K562 (cell line): Measurements from ENCODE around the gene EBF4. TPM values are rescaled to one million over a fixed set of nuclear protein-coding genes. Genes with fewer than 3 reads are reported as not detected.

Experiments
- ATAC-seq: fragments of 200-7000 bp; cut with Tn5 transposase; 3 replicates; pipeline ENCODE4 v1.9.1; 2020; ENCODE audit warnings: moderate library complexity
- BruUV-seq: library from RNA; stranded (reverse); fragments of 400-500 nt; replicated peaks from 2 replicates; lab custom pipeline; 2021; lab: Mats Ljungman, UMichigan
- CTCF ChIA-PET: fragments of 300-600 bp; formaldehyde crosslinking; extraction: SDS; loops from one replicate; lab custom pipeline; 2021; ENCODE audit warnings: low intra/inter-chr PET ratio; lab: Yijun Ruan, JAX
- POLR2A ChIA-PET: fragments of 300-600, 350-650 bp; sonication (Branson Sonifier 250); formaldehyde crosslinking; extraction: SDS; loops from one replicate; lab custom pipeline; 2021; ENCODE audit warnings: antibody characterized with exemption, inconsistent platforms; lab: Yijun Ruan, JAX
- DNase-seq, 4 experiments: peaks; one replicate each; pipeline versions ENCODE4 v3.0.0 to v3.0.0-alpha.2; 2011 to 2018; ENCODE audit warnings: low spot score in 3 of 4, mixed read lengths in 3 of 4; ENCODE audit errors: extremely low read depth in 1 of 4
- FAIRE-seq: peaks from 2 replicates; lab custom pipeline; 2011; peaks lifted over from hg19 to GRCh38; lab: Jason Lieb, UNC
- H2AFZ ChIP-seq: 2 replicates; pipeline ENCODE4 v1.6.0; 2011; ENCODE audit warnings: low read depth, low read length, control low read depth, inconsistent platforms
- H3K27ac ChIP-seq: fragments of 200-600 bp; 3 replicates; pipeline ENCODE4 v1.8.0; 2011; ENCODE audit warnings: low read depth, mild to moderate bottlenecking, control low read depth, inconsistent platforms, low read length, moderate library complexity, mixed read lengths; ENCODE audit errors: extremely low read depth
- H3K27me3 ChIP-seq, 2 experiments: fragments of 300-600 bp in 1 of 2; 2 replicates in 1 of 2; 3 replicates in 1 of 2; pipeline versions ENCODE4 v1.6.0 to v1.8.0; 2011; ENCODE audit warnings: inconsistent platforms in 2 of 2, low read length in 2 of 2, mild to moderate bottlenecking in 1 of 2, mixed read lengths in 1 of 2, moderate library complexity in 1 of 2; ENCODE audit not compliant: control insufficient read depth in 2 of 2, insufficient read depth in 2 of 2
- H3K36me3 ChIP-seq: fragments of 300-600 bp; 3 replicates; pipeline ENCODE4 v1.8.0; 2011; ENCODE audit warnings: mild to moderate bottlenecking, low read length, inconsistent platforms; ENCODE audit not compliant: control insufficient read depth, insufficient read depth
- H3K4me1 ChIP-seq, 2 experiments: fragments of 200-600 bp in 1 of 2; replicated peaks in 1 of 2; 2 replicates in 1 of 2; 3 replicates in 1 of 2; pipeline versions ENCODE4 v1.5.1 to v1.8.0; 2011; ENCODE audit warnings: inconsistent platforms in 2 of 2, low read length in 2 of 2, mild to moderate bottlenecking in 1 of 2, mixed read lengths in 1 of 2, moderate library complexity in 1 of 2; ENCODE audit not compliant: control insufficient read depth in 2 of 2, insufficient read depth in 2 of 2
- H3K4me2 ChIP-seq: 2 replicates; pipeline ENCODE4 v1.6.1; 2011; ENCODE audit warnings: low read length, control low read depth, inconsistent platforms, mixed read lengths; ENCODE audit not compliant: insufficient read depth
- H3K4me3 ChIP-seq: fragments of 200-600 bp; sonication (generic), shearing (Covaris generic); 2 replicates; pipeline ENCODE4 v1.5.1; 2016; ENCODE audit warnings: control low read depth, inconsistent platforms
- H3K79me2 ChIP-seq: fragments of 200-600 bp; 3 replicates; pipeline ENCODE4 v1.8.0; 2011; ENCODE audit warnings: low read length, inconsistent platforms; ENCODE audit not compliant: control insufficient read depth, insufficient read depth
- H3K9ac ChIP-seq, 2 experiments: 2 replicates each; pipeline versions ENCODE4 v1.6.0 to v1.6.1; 2011; ENCODE audit warnings: low read depth in 2 of 2, low read length in 2 of 2, control low read depth in 1 of 2, inconsistent platforms in 1 of 2, mild to moderate bottlenecking in 1 of 2, mixed read lengths in 1 of 2; ENCODE audit not compliant: insufficient read depth in 1 of 2
- H3K9me1 ChIP-seq: one replicate; pipeline ENCODE4 v1.6.0; 2011; ENCODE audit warnings: inconsistent platforms, mild to moderate bottlenecking, low read length, moderate library complexity; ENCODE audit not compliant: control insufficient read depth, insufficient read depth
- H3K9me3 ChIP-seq: replicated peaks from 2 replicates; pipeline ENCODE4 v1.5.1; 2011; ENCODE audit warnings: low read depth, low read length, inconsistent platforms; ENCODE audit not compliant: control insufficient read depth, insufficient read depth
- H4K20me1 ChIP-seq: replicated peaks from 2 replicates; pipeline ENCODE4 v1.6.1; 2011; ENCODE audit warnings: low read length, inconsistent platforms, mixed read lengths; ENCODE audit not compliant: control insufficient read depth, insufficient read depth
- ETV1 ChIP-seq: fragments of 450-650 bp; conservative IDR thresholded peaks from 2 replicates; pipeline ENCODE4 v1.6.1; 2016; ENCODE audit warnings: missing genetic modification characterization, control low read depth, low read depth, missing compliant biosample characterization
- FOXJ3 ChIP-seq: sonication (generic); formaldehyde crosslinking; IDR thresholded peaks from 2 replicates; pipeline ENCODE4 v1.4.0; 2020; ENCODE audit warnings: mild to moderate bottlenecking, missing genetic modification reagents
- NR2C1 ChIP-seq, 2 experiments: fragments of 450-650 bp; IDR thresholded peaks; 2 replicates each; pipeline ENCODE4 v1.6.1; 2017; ENCODE audit warnings: mild to moderate bottlenecking in 2 of 2, antibody characterized with exemption in 1 of 2, inconsistent platforms in 1 of 2, missing compliant biosample characterization in 1 of 2, missing genetic modification characterization in 1 of 2
- POLR2G ChIP-seq: fragments of 200-400 bp; formaldehyde crosslinking; IDR thresholded peaks from 2 replicates; pipeline ENCODE4 v1.6.1; 2017; ENCODE audit warnings: low read depth, mild to moderate bottlenecking, antibody characterized with exemption, low read length, moderate library complexity
- SAFB2 ChIP-seq: fragments of 200-400 bp; formaldehyde crosslinking; IDR thresholded peaks from 2 replicates; pipeline ENCODE4 v1.6.1; 2018; ENCODE audit warnings: borderline replicate concordance, low read length, low read depth, moderate library complexity; ENCODE audit not compliant: severe bottlenecking
- ZC3H4 ChIP-seq: sonication (generic); formaldehyde crosslinking; IDR thresholded peaks from 2 replicates; pipeline ENCODE4 v1.9.0; 2021; ENCODE audit warnings: missing genetic modification reagents, borderline replicate concordance
- ZNF445 ChIP-seq: fragments of 250-450 bp; sonication (Bioruptor Pico); IDR thresholded peaks from 2 replicates; pipeline ENCODE4 v1.4.0; 2020; ENCODE audit warnings: low read depth, mild to moderate bottlenecking, moderate library complexity
- ZNF551 ChIP-seq: fragments of 250-450 bp; sonication (Bioruptor Pico); IDR thresholded peaks from 2 replicates; pipeline ENCODE4 v1.5.0; 2021; ENCODE audit warnings: mild to moderate bottlenecking, moderate library complexity
- WGBS: fragments of 100-300 bp; shearing (Covaris generic); methylation state at CpG from one replicate; pipeline ENCODE4 v1.1.6; 2016; ENCODE audit warnings: low coverage, mixed read lengths; ENCODE audit not compliant: insufficient coverage; ENCODE audit errors: missing lambda C conversion rate; 5-methylcytosine and 5-hydroxymethylcytosine counted together
- in situ Hi-C: fragments of 300-500 bp; cut with MboI; formaldehyde crosslinking; loops from 4 replicates; pipeline ENCODE4 v1.15.0; 2018; ENCODE audit warnings: inconsistent platforms, mixed read lengths
- intact Hi-C: fragments of 100-400 bp; cut with micrococcal nuclease; formaldehyde crosslinking; loops from 2 replicates; pipeline ENCODE4 v1.14.2; 2022
- polyA plus RNA-seq, 8 experiments: library from polyadenylated mRNA; depleted of rRNA in 4 of 8; stranded (reverse) in 5 of 8; unstranded in 3 of 8; fragments of >200 nt; fragmentation: Nextera tagmentation in 2 of 8; fragmentation: Illumina TruSeq in 1 of 8; extraction: Ambion mirVana in 2 of 8; extraction: Trizol in 1 of 8; gene quantifications; 2 replicates each; pipeline versions ENCODE4 v1.2.1 to v1.2.3, GENCODE V29; 2011 to 2014; ENCODE audit warnings: inconsistent platforms in 1 of 8, missing spikeins in 1 of 8
- total RNA-seq, 7 experiments: library from RNA; depleted of rRNA in 6 of 7; stranded (reverse); fragments of >200 nt in 6 of 7; fragmentation: Illumina TruSeq in 2 of 7; extraction: Trizol in 2 of 7; gene quantifications; 2 replicates each; pipeline versions ENCODE4 v1.2.1 to v1.2.3, GENCODE V29; 2011 to 2021; ENCODE audit warnings: low replicate concordance in 1 of 7
- TF ChIP-seq, protein P1 (sequence below): sonication (generic); formaldehyde crosslinking; IDR thresholded peaks from 2 replicates; pipeline ENCODE4 v1.8.0; 2023; ENCODE audit warnings: missing genetic modification reagents, mild to moderate bottlenecking, borderline replicate concordance
- TF ChIP-seq, protein P2 (sequence below), 2 experiments: fragments of 450-650 bp in 1 of 2; sonication (generic) in 1 of 2; formaldehyde crosslinking in 1 of 2; IDR thresholded peaks in 1 of 2; conservative IDR thresholded peaks in 1 of 2; 2 replicates each; pipeline versions ENCODE4 v1.6.1 to v1.8.1; 2016 to 2023; ENCODE audit warnings: mild to moderate bottlenecking in 2 of 2, moderate library complexity in 2 of 2, inconsistent platforms in 1 of 2, missing genetic modification reagents in 1 of 2
- TF ChIP-seq, protein P3 (sequence below), 2 experiments: fragments of 450-650 bp in 1 of 2; sonication (generic) in 1 of 2; formaldehyde crosslinking; conservative IDR thresholded peaks; 2 replicates each; pipeline versions ENCODE4 v1.4.0 to v1.8.1; 2020 to 2022; ENCODE audit warnings: mild to moderate bottlenecking in 1 of 2, missing genetic modification reagents in 1 of 2

The EBF4 gene
- total and polyA plus RNA-seq, 9 of the 15 experiments (the other 6 are each of a cell fraction or from before 2014, with no cell fraction given), result 0.09 TPM; not detected in 8

DNA sequence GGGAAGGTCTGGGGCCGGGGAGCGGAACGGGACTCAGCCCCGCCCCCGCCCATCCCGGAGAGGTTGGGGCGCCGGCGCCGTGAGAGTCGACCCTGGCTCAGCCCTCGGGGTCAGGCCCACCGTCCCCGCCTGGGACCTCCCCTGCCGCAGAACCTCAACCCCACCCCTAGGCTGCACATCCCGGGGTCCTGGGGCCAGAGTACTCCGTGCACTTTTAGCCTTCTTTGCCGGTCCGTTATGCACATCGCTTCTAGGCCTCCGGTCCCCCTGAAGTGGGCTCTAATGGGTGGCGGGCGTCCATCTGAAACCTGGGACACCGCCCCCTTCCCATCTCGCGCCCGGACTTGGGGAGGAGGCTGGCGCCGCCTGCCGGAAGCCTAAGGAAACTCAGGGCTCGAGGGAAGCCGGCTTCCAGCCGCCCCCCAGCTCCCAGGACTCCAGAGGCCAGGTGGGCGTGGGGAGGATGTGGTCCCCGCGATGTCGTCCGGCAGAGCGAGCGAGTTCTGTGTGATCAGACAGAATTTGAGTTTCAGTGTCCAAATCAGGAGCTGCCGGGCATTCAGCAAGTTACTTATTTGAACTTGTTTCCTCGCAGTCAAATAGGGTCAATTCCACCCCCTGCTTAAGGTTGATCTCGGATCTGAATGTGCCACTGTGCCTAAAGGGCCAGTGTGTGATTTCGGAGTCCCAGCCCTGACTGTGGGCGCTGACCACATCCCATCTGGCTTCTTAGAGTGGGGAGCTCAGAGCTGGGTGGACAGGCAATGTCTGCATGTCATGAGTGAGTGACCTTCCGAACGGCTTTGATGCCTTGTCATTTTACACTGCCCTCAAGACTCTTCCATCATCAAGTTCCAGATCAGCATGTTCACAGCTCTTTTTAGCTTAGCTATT, 60.2 kb downstream of the EBF4 start:
- no peak for FAIRE-seq
- no peaks in the 10 kb centered on the region for H3K9me3 ChIP-seq
- intact Hi-C loops, result no loop called here
- TF ChIP-seq ZNF551 (CRISPR knock-in tag) (no peak), POLR2G (no peak), NR2C1 (IDR thresholded peaks at IDR 0.05) (no peak), NR2C1 (tag; IDR thresholded peaks at IDR 0.05) (no peak), FOXJ3 (CRISPR knock-in tag) (no peak), ZNF445 (CRISPR knock-in tag) (no peak), ETV1 (tag) (no peak), ZC3H4 (CRISPR knock-in tag) (no peak), SAFB2 (no peak)
- TF ChIP-seq, protein P1, sequence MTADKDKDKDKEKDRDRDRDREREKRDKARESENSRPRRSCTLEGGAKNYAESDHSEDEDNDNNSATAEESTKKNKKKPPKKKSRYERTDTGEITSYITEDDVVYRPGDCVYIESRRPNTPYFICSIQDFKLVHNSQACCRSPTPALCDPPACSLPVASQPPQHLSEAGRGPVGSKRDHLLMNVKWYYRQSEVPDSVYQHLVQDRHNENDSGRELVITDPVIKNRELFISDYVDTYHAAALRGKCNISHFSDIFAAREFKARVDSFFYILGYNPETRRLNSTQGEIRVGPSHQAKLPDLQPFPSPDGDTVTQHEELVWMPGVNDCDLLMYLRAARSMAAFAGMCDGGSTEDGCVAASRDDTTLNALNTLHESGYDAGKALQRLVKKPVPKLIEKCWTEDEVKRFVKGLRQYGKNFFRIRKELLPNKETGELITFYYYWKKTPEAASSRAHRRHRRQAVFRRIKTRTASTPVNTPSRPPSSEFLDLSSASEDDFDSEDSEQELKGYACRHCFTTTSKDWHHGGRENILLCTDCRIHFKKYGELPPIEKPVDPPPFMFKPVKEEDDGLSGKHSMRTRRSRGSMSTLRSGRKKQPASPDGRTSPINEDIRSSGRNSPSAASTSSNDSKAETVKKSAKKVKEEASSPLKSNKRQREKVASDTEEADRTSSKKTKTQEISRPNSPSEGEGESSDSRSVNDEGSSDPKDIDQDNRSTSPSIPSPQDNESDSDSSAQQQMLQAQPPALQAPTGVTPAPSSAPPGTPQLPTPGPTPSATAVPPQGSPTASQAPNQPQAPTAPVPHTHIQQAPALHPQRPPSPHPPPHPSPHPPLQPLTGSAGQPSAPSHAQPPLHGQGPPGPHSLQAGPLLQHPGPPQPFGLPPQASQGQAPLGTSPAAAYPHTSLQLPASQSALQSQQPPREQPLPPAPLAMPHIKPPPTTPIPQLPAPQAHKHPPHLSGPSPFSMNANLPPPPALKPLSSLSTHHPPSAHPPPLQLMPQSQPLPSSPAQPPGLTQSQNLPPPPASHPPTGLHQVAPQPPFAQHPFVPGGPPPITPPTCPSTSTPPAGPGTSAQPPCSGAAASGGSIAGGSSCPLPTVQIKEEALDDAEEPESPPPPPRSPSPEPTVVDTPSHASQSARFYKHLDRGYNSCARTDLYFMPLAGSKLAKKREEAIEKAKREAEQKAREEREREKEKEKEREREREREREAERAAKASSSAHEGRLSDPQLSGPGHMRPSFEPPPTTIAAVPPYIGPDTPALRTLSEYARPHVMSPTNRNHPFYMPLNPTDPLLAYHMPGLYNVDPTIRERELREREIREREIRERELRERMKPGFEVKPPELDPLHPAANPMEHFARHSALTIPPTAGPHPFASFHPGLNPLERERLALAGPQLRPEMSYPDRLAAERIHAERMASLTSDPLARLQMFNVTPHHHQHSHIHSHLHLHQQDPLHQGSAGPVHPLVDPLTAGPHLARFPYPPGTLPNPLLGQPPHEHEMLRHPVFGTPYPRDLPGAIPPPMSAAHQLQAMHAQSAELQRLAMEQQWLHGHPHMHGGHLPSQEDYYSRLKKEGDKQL (CRISPR knock-in tag), result no peak
- TF ChIP-seq, protein P2, sequence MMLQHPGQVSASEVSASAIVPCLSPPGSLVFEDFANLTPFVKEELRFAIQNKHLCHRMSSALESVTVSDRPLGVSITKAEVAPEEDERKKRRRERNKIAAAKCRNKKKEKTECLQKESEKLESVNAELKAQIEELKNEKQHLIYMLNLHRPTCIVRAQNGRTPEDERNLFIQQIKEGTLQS (IDR thresholded peaks at IDR 0.05), result no peak
- TF ChIP-seq, protein P2 (CRISPR knock-in tag; conservative IDR thresholded peaks at IDR 0.05), result no peak
- TF ChIP-seq, protein P3, sequence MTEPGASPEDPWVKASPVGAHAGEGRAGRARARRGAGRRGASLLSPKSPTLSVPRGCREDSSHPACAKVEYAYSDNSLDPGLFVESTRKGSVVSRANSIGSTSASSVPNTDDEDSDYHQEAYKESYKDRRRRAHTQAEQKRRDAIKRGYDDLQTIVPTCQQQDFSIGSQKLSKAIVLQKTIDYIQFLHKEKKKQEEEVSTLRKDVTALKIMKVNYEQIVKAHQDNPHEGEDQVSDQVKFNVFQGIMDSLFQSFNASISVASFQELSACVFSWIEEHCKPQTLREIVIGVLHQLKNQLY (CRISPR knock-in tag; conservative IDR thresholded peaks at IDR 0.05), result no peak

More for the DNA sequence above, 60.2 kb downstream of the EBF4 start:
- H3K4me1 ChIP-seq, result peaks cover 2 to 39% of the 10 kb centered on the region in 2 experiments; a peak in 4 of 5 replicates
- peaks cover 0 to 35% of the 10 kb centered on the region in 2 experiments; a peak in 2 of 5 replicates for H3K27me3 ChIP-seq
- POLR2A ChIA-PET, result interaction anchor here (0.6 kb wide), 1 partner anchor 1634 kb away, joined by 3 read pairs; no protein-coding TSS in a partner anchor
- no TSS peak for BruUV-seq
- ATAC-seq, result peak; percentile 74
- no peak overlapping the region for H3K27ac ChIP-seq
- H2AFZ ChIP-seq, result peak overlapping the region; percentile 72
- no peaks in the 10 kb centered on the region for H3K36me3 ChIP-seq
- in situ Hi-C loops, result loop anchor here (10.0 kb wide), 1 partner anchor 242 kb away; no protein-coding TSS in a partner anchor
- H4K20me1 ChIP-seq, result no peaks in the 10 kb centered on the region
- H3K4me3 ChIP-seq, result peak overlapping the region; percentile 40
- peak overlapping the region; percentile 72 for H3K4me2 ChIP-seq
- WGBS, result 5% methylated on average over 19 of the region's 47 CpGs
- peak overlapping the region in 1 of 2 experiments; percentile 85; a peak in 2 of 4 replicates for H3K9ac ChIP-seq
- CTCF ChIA-PET, result interaction anchor here (0.6 to 1.7 kb wide), 2 partner anchors 100 to 101 kb away, joined by 3 to 6 read pairs; partner anchors contain the start of gene NOP56
- no peaks in the 10 kb centered on the region for H3K9me1 ChIP-seq
- no peaks in the 10 kb centered on the region for H3K79me2 ChIP-seq
- DNase-seq, result peak; percentile 63 to 72 (median 66)
